ENCODE data around the gene HNF4A.

Gene HNF4A

GRCh38 chr20:44396369-44397130 lies 41.1 kb downstream of the HNF4A start:
- H3K4me3 Mint-ChIP-seq, result no peak overlapping the region
- H3K9me3 Mint-ChIP-seq, result no peaks in the 10 kb centered on the region
- ATAC-seq (replicated peaks; ENCODE audit: extremely low read depth, poor library complexity, severe bottlenecking), result no peak
- H3K27me3 Mint-ChIP-seq, result no peaks in the 10 kb centered on the region
- DNase-seq (ENCODE audit: low spot score in 2 of 2), result no peak
- no peaks in the 10 kb centered on the region for H3K4me1 Mint-ChIP-seq
- H3K36me3 Mint-ChIP-seq (ENCODE audit: insufficient read depth), result no peaks in the 10 kb centered on the region
- no peak overlapping the region for H3K27ac Mint-ChIP-seq (ENCODE audit: low read depth)

GRCh38 chr20:44398335-44398734 lies 42.8 kb downstream of the HNF4A start:
- H3K4me3 Mint-ChIP-seq, result no peak overlapping the region
- H3K9me3 Mint-ChIP-seq, result no peaks in the 10 kb centered on the region
- ATAC-seq (replicated peaks; ENCODE audit: extremely low read depth, poor library complexity, severe bottlenecking) (no peak), DNase-seq (ENCODE audit: low spot score in 2 of 2) (no peak)
- H3K4me1 Mint-ChIP-seq, result no peaks in the 10 kb centered on the region
- H3K27ac Mint-ChIP-seq (ENCODE audit: low read depth), result no peak overlapping the region
- H3K27me3 Mint-ChIP-seq, result no peaks in the 10 kb centered on the region
- no peaks in the 10 kb centered on the region for H3K36me3 Mint-ChIP-seq (ENCODE audit: insufficient read depth)

- Mint-ChIP-seq H3K4me3 (no peak overlapping the region), H3K9me3 (no peaks in the 10 kb centered on the region)
- DNase-seq (ENCODE audit: low spot score in 2 of 2), result no peak
Measured at GRCh38 chr20:44399446-44399845, 43.9 kb downstream of the HNF4A start.

DNA sequence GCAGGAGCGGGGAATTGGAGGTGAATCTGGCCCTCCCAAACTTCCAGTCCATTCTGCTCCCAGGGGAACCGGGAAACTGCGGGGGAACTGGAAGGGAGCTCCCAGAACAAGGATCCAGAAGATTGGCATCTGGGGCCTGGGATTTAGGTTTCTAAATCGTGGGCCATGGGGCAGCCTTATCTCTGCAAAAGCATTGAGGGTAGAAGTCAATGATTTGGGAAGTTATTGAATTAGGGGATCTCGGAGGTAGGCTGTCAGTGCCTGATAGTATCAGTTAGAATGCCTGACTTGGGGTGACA lies 45.1 kb downstream of the HNF4A start:
- H3K4me3 Mint-ChIP-seq, result no peak overlapping the region
- no peak overlapping the region for H3K27ac Mint-ChIP-seq (ENCODE audit: low read depth)
- ATAC-seq (replicated peaks; ENCODE audit: extremely low read depth, poor library complexity, severe bottlenecking) (no peak), DNase-seq (ENCODE audit: low spot score in 2 of 2) (no peak)
- no peaks in the 10 kb centered on the region for H3K36me3 Mint-ChIP-seq (ENCODE audit: insufficient read depth)
- H3K4me1 Mint-ChIP-seq, result no peaks in the 10 kb centered on the region
- H3K9me3 Mint-ChIP-seq, result no peaks in the 10 kb centered on the region
- H3K27me3 Mint-ChIP-seq, result no peaks in the 10 kb centered on the region

More at GRCh38 chr20:44399446-44399845, 43.9 kb downstream of the HNF4A start:
- Mint-ChIP-seq H3K27ac (ENCODE audit: low read depth) (no peak overlapping the region), H3K4me1 (no peaks in the 10 kb centered on the region), H3K27me3 (no peaks in the 10 kb centered on the region), H3K36me3 (ENCODE audit: insufficient read depth) (no peaks in the 10 kb centered on the region)
- no peak for ATAC-seq (replicated peaks; ENCODE audit: extremely low read depth, poor library complexity, severe bottlenecking)

DNA sequence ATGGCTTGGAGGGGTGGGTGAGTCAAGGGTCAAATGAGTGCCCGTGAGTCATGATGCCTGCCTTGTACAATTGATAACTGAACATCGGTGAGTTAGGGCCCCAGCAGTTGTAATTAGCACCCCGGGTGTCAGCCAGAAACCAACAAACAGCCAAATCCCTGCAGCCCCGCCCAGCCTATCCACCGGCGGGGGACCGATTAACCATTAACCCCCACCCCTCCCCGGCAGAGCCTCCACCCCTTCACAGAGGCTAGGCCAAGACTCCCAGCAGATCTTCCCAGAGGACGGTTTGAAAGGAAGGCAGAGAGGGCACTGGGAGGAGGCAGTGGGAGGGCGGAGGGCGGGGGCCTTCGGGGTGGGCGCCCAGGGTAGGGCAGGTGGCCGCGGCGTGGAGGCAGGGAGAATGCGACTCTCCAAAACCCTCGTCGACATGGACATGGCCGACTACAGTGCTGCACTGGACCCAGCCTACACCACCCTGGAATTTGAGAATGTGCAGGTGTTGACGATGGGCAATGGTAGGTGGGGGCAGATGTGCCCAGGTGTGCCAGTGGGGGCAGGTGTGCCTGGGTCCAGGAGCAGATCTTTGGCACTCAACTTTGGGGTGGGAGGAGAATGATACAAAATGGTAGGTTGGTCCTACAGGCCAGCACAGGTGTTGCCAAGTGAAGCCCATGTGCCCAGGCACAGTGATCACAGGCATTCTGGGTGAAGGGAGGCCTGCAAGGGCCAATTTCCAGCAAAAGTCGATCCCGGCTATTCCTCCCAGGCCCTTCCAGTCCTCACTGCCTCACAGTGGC lies 45.7 kb downstream of the HNF4A start:
- ATAC-seq (replicated peaks; ENCODE audit: extremely low read depth, poor library complexity, severe bottlenecking), result no peak
- no peaks in the 10 kb centered on the region for H3K27me3 Mint-ChIP-seq
- H3K9me3 Mint-ChIP-seq, result no peaks in the 10 kb centered on the region
- DNase-seq (ENCODE audit: low spot score in 2 of 2), result no peak
- no peak overlapping the region for H3K4me3 Mint-ChIP-seq
- H3K27ac Mint-ChIP-seq (ENCODE audit: low read depth), result no peak overlapping the region
- no peaks in the 10 kb centered on the region for H3K4me1 Mint-ChIP-seq
- no peaks in the 10 kb centered on the region for H3K36me3 Mint-ChIP-seq (ENCODE audit: insufficient read depth)

- ATAC-seq (replicated peaks; ENCODE audit: extremely low read depth, poor library complexity, severe bottlenecking), result no peak
- H3K9me3 Mint-ChIP-seq, result no peaks in the 10 kb centered on the region
- no peak overlapping the region for H3K4me3 Mint-ChIP-seq
- H3K27ac Mint-ChIP-seq (ENCODE audit: low read depth), result no peak overlapping the region
- no peaks in the 10 kb centered on the region for H3K4me1 Mint-ChIP-seq
- no peaks in the 10 kb centered on the region for H3K27me3 Mint-ChIP-seq
- DNase-seq (ENCODE audit: low spot score in 2 of 2), result no peak
- no peaks in the 10 kb centered on the region for H3K36me3 Mint-ChIP-seq (ENCODE audit: insufficient read depth)
Measured at GRCh38 chr20:44401770-44402390, 46.4 kb downstream of the HNF4A start.

DNA sequence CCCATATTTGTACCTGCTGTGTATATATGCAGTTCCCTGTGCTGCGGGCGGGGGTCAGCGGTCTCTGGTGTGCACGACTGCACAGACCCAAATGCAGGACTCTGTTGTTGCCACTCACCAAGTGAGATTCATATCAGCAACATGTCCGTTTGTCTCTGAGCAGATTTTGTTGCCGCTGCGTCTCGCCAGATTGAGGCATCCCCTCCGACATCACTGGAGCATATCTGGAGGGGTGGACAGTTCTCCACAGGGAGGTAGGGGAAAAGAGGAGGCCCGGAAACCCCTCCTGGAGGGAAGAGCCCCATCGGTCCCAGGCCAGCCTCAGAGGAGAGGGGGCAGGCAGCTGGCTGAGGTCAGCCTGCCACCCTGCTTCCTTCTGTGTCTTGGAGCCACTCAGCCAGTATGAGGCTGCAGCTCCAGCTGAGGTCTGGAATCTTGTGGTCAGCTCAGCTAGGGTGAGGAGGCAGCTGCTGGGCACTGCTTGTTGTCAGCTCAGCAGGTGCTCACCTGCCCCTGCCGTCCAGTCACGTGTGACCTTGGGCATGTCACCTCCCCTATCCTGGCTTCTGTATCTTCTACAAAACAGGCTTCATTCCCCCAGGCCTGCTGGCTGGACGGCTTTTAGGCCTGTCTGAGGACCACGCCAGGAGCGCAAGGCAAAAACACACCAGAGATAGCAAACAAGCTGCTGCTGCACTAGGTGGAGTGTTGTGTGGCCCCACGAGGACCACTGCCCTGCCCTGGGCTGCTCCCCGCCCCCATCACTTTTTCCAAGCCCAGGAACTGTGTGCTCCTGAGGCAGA lies 47.1 kb downstream of the HNF4A start:
- DNase-seq (ENCODE audit: low spot score in 2 of 2) (no peak), ATAC-seq (replicated peaks; ENCODE audit: extremely low read depth, poor library complexity, severe bottlenecking) (no peak)
- Mint-ChIP-seq H3K27ac (ENCODE audit: low read depth) (no peak overlapping the region), H3K4me3 (no peak overlapping the region), H3K27me3 (no peaks in the 10 kb centered on the region), H3K9me3 (no peaks in the 10 kb centered on the region), H3K4me1 (no peaks in the 10 kb centered on the region), H3K36me3 (ENCODE audit: insufficient read depth) (no peaks in the 10 kb centered on the region)

DNA sequence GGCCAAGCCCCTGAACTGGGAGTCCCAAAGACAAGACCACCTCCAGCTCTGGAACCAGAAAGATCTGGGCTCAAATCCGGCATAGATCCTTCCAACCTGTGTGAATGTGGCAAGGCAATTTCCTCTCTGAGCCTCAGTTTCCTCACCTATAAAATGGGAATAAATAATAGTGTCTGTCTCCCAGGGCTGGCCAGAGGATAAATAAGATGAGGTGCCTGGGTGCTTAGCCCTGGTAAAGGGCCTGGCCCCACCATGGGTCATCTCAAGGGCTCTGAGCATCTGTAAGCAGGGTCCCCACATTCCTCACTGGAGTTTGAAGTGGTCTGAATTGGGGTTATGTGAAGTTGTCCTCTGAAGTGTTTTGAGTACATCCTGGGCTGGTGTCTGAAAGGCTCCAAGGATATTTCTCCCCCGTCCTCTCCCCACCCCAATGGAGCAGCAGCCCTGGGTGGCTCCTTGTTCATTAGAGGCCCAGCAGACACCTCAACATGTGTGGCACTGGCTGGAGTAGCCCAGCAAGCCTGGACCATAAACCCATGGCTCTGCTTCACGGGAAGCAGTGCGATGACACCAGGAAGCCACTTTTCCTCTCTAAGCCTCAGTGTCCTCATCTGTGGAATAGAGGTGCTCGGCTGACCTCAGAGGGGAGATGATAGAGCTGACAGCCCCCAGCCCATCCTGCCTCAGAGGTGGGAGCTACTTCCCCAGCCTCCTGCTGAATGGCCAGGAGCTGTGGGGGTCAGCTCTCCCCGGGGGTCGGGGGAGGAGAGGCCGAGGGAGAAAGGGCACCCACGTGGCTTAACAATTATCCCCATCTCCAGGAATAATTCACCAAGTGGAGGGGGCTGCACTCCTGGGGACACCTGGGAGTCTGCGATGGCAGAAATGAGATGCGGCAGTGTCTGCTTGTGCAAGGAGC lies 48.0 kb downstream of the HNF4A start:
- H3K4me1 Mint-ChIP-seq, result no peaks in the 10 kb centered on the region
- no peaks in the 10 kb centered on the region for H3K27me3 Mint-ChIP-seq
- H3K9me3 Mint-ChIP-seq, result no peaks in the 10 kb centered on the region
- no peak overlapping the region for H3K27ac Mint-ChIP-seq (ENCODE audit: low read depth)
- DNase-seq (ENCODE audit: low spot score in 2 of 2), result no peak
- H3K4me3 Mint-ChIP-seq, result no peak overlapping the region
- ATAC-seq (replicated peaks; ENCODE audit: extremely low read depth, poor library complexity, severe bottlenecking), result no peak
- no peaks in the 10 kb centered on the region for H3K36me3 Mint-ChIP-seq (ENCODE audit: insufficient read depth)

DNA sequence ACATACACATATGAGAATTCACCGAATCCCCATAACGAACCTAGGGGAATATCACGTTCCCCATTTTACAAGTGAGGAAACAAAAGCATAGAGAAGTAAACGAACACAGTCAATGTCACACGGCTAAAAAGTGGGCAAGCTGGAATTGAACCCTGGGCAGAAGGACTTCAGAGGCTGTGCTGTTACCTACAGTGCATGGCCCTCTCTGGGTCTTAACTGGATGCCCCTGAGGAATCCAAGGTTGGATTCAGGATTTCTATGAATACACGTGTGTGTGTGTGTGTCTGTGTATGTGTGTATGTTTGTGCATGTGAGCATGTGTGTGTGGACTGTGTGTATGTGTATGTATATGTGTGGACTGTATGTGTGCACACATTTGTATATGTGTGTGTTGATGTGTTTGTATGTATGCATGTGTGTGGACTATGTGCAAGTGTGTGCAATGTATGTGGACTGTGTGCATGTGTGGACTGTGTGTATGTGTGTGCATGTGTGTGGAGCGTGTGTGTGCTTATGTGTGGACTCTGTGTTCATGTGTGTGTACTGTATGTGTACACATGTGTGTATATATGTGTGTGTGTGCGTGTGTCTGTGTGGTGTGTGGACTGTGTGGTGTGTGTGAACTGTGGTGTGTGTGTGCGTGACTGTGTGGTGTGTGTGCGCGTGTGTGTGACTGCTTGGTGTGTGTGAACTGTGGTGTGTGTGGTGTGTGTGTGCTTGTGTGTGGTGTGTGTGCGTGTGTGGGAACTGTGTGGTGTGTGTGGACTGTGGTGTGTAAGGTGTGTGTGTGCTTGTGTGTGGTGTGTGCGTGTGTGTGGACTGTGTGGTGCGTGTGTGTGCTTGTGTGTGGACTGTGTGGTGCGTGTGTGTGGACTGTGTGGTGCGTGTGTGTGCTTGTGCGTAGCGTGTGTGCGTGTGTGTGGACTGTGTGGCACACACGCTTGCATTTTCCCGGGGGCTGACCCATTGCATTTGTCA lies 49.0 kb downstream of the HNF4A start:
- no peak overlapping the region for H3K27ac Mint-ChIP-seq (ENCODE audit: low read depth)

GRCh38 chr20:44405257-44405656 lies 49.8 kb downstream of the HNF4A start:
- Mint-ChIP-seq H3K27ac (ENCODE audit: low read depth) (no peak overlapping the region), H3K27me3 (no peaks in the 10 kb centered on the region), H3K9me3 (no peaks in the 10 kb centered on the region), H3K36me3 (ENCODE audit: insufficient read depth) (no peaks in the 10 kb centered on the region), H3K4me3 (no peak overlapping the region), H3K4me1 (no peaks in the 10 kb centered on the region)
- ATAC-seq (replicated peaks; ENCODE audit: extremely low read depth, poor library complexity, severe bottlenecking) (no peak), DNase-seq (ENCODE audit: low spot score in 2 of 2) (no peak)

More for the DNA sequence above, 49.0 kb downstream of the HNF4A start:
- no peak overlapping the region for H3K4me3 Mint-ChIP-seq
- H3K4me1 Mint-ChIP-seq, result no peaks in the 10 kb centered on the region
- H3K27me3 Mint-ChIP-seq, result no peaks in the 10 kb centered on the region
- H3K36me3 Mint-ChIP-seq (ENCODE audit: insufficient read depth), result no peaks in the 10 kb centered on the region
- ATAC-seq (replicated peaks; ENCODE audit: extremely low read depth, poor library complexity, severe bottlenecking) (no peak), DNase-seq (ENCODE audit: low spot score in 2 of 2) (no peak)
- H3K9me3 Mint-ChIP-seq, result no peaks in the 10 kb centered on the region
